Activated CD8-positive, alpha-beta memory T cell treated with anti-CD3 and anti-CD28 coated beads, Interleukin-2, amount 10 ng/mL, durations not matched to agents 7 days and 5 days (primary cell): ENCODE measurements around the gene ITPR2. TPM values are rescaled to one million over a fixed set of nuclear protein-coding genes. Genes with fewer than 3 reads are reported as not detected.

Experiments
- ATAC-seq: fragments of 150-1000 bp; cut with Tn5 transposase; one replicate; pipeline ENCODE4 v1.10.0; 2021; ENCODE audit warnings: moderate library complexity
- CTCF ChIA-PET: fragments of 350-600 bp; sonication (Branson Sonifier 250); formaldehyde crosslinking; loops from one replicate; lab custom pipeline; 2021; ENCODE audit warnings: antibody characterized with exemption; lab: Charles Lee
- DNase-seq: peaks from one replicate; pipeline ENCODE4 v3.0.0-alpha.2; 2020
- H3K27ac Mint-ChIP-seq: one replicate; pipeline ENCODE4 v1.8.0; 2021; ENCODE audit warnings: mild to moderate bottlenecking, mixed read lengths
- H3K27me3 Mint-ChIP-seq: one replicate; pipeline ENCODE4 v1.8.0; 2021; ENCODE audit warnings: mixed read lengths
- H3K36me3 Mint-ChIP-seq: one replicate; pipeline ENCODE4 v1.8.0; 2021; ENCODE audit warnings: mild to moderate bottlenecking, mixed read lengths
- H3K4me1 Mint-ChIP-seq: one replicate; pipeline ENCODE4 v1.8.0; 2021; ENCODE audit warnings: mixed read lengths
- H3K4me3 Mint-ChIP-seq: one replicate; pipeline ENCODE4 v1.8.0; 2021; ENCODE audit warnings: mild to moderate bottlenecking, moderate library complexity, mixed read lengths
- H3K9me3 Mint-ChIP-seq: one replicate; pipeline ENCODE4 v1.8.0; 2022; ENCODE audit warnings: low read depth, mixed read lengths
- total RNA-seq, 2 experiments: library from RNA; stranded (reverse); gene quantifications; one replicate each; pipeline ENCODE4 v1.2.3, GENCODE V29; 2021

ITPR2 gene
- total RNA-seq, 2 experiments from 2014 or later = 31.1 to 37.7 TPM

GRCh38 chr12:26628234-26628633, 204.8 kb downstream of the ITPR2 start:
- Mint-ChIP-seq H3K9me3 (no peaks in the 10 kb centered on the region), H3K27ac (no peak overlapping the region), H3K36me3 (peaks cover 18% of the 10 kb centered on the region), H3K4me3 (no peak overlapping the region), H3K4me1 (peaks cover 17% of the 10 kb centered on the region), H3K27me3 (no peaks in the 10 kb centered on the region)
- ATAC-seq (no peak), DNase-seq (no peak)
- CTCF ChIA-PET = no interaction called here

DNA sequence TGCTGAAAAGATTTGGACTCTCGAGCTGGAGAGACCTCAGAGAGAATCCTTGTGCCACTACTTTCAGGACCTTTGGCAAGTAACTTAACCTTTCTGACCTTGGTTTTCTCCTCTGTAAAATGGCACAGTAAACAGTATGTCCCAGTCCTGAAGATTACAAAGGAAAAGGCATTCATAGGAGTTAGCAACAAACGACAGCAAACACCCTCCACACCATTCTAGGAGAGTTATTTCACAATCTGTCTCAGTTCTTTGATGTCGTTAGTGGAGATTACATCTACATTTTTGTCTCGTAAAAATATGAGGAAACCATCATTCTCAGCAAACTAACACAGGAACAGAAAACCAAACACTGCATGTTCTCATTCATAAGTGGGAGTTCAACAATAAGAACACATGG, 205.7 kb downstream of the ITPR2 start:
- Mint-ChIP-seq H3K9me3 (no peaks in the 10 kb centered on the region), H3K4me1 (peaks cover 24% of the 10 kb centered on the region), H3K36me3 (peaks cover 20% of the 10 kb centered on the region), H3K27ac (no peak overlapping the region), H3K27me3 (no peaks in the 10 kb centered on the region), H3K4me3 (no peak overlapping the region)
- DNase-seq (no peak), ATAC-seq (no peak)
- CTCF ChIA-PET = no interaction called here

DNA sequence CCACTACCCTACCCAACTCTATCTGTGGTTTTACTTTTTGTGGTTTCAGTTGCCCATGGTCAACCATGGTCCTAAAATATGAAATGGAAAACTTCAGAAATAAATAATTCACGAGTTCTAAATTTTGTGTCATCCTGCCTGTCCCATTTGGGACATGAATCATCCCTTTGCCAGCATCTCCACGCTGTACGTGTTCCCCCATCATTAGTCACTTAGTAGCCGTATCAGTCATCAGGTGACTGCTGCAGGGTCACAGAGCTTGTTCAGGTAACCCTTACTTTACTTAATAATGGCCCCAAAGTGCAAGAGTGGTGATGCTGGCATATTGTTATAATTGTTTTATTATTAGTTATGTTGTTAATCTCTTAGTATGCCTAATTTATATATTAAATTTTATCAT, 209.9 kb downstream of the ITPR2 start:
- peaks cover 24% of the 10 kb centered on the region for H3K4me1 Mint-ChIP-seq
- no peaks in the 10 kb centered on the region for H3K9me3 Mint-ChIP-seq
- CTCF ChIA-PET = interaction anchor here (1.1 kb wide), 1 partner anchor 9 kb away, joined by 3 read pairs; no protein-coding TSS in a partner anchor
- peaks cover 26% of the 10 kb centered on the region for H3K36me3 Mint-ChIP-seq
- no peak overlapping the region for H3K27ac Mint-ChIP-seq
- DNase-seq (no peak), ATAC-seq (no peak)
- H3K27me3 Mint-ChIP-seq = no peaks in the 10 kb centered on the region
- no peak overlapping the region for H3K4me3 Mint-ChIP-seq

- ATAC-seq = no peak
- Mint-ChIP-seq H3K9me3 (no peaks in the 10 kb centered on the region), H3K27ac (no peak overlapping the region), H3K4me3 (no peak overlapping the region), H3K4me1 (peaks cover 24% of the 10 kb centered on the region), H3K27me3 (no peaks in the 10 kb centered on the region), H3K36me3 (peaks cover 26% of the 10 kb centered on the region)
- CTCF ChIA-PET = no interaction called here
- DNase-seq = no peak
Measured at GRCh38 chr12:26622601-26623000, 210.4 kb downstream of the ITPR2 start.

DNA sequence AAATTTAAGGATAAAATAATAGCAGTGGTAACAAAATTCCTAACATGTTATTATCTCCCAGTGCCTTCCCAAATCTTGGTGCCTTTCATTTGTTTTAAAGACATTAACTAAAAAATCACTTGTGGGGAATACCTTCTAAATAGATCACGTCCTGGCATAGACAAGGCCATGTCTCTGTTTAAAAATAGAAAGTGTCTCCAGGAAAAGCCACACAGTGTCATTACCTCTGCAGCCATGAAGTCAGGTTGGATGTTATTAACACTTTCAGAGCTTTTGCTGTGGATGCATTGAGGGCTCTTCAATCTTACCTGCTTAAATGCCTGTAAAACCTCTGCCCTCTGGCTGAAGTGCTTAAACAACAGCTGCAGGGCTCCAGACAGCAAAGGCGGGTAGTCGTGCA, 211.1 kb downstream of the ITPR2 start:
- Mint-ChIP-seq H3K4me1 (peaks cover 19% of the 10 kb centered on the region), H3K27me3 (no peaks in the 10 kb centered on the region), H3K27ac (no peak overlapping the region), H3K4me3 (no peak overlapping the region), H3K9me3 (no peaks in the 10 kb centered on the region), H3K36me3 (peaks cover 20% of the 10 kb centered on the region)
- CTCF ChIA-PET = no interaction called here
- ATAC-seq (no peak), DNase-seq (no peak)

DNA sequence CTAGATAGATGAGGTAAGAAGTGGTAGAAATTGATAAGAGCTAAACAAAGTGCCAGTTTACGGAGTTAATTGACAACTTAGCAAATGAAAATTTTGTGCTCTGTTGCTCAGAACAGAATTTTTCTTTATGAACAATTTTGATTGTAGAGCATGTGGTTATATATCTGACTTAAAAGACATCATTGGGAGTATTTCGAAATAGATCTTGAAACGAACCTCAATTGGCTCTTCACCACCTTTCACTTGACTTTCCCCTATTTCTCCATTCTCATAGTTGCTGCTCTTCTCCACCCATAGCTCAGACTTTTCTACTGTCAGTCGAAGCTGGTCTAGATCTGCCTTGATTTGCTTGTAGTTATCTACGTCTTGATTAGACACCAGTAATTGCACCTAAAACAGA, 212.1 kb downstream of the ITPR2 start:
- no peak for ATAC-seq
- CTCF ChIA-PET = no interaction called here
- H3K27me3 Mint-ChIP-seq = no peaks in the 10 kb centered on the region

GRCh38 chr12:26617513-26617912, 215.5 kb downstream of the ITPR2 start:
- ATAC-seq (no peak), DNase-seq (no peak)
- CTCF ChIA-PET = no interaction called here
- no peak overlapping the region for H3K4me3 Mint-ChIP-seq
- no peak overlapping the region for H3K27ac Mint-ChIP-seq
- no peaks in the 10 kb centered on the region for H3K9me3 Mint-ChIP-seq
- peaks cover 2% of the 10 kb centered on the region for H3K4me1 Mint-ChIP-seq
- H3K27me3 Mint-ChIP-seq = no peaks in the 10 kb centered on the region
- H3K36me3 Mint-ChIP-seq = peaks cover 9% of the 10 kb centered on the region

More for the DNA sequence above, 212.1 kb downstream of the ITPR2 start:
- Mint-ChIP-seq H3K4me3 (no peak overlapping the region), H3K27ac (no peak overlapping the region), H3K4me1 (peaks cover 10% of the 10 kb centered on the region), H3K9me3 (no peaks in the 10 kb centered on the region), H3K36me3 (peaks cover 17% of the 10 kb centered on the region)
- no peak for DNase-seq

DNA sequence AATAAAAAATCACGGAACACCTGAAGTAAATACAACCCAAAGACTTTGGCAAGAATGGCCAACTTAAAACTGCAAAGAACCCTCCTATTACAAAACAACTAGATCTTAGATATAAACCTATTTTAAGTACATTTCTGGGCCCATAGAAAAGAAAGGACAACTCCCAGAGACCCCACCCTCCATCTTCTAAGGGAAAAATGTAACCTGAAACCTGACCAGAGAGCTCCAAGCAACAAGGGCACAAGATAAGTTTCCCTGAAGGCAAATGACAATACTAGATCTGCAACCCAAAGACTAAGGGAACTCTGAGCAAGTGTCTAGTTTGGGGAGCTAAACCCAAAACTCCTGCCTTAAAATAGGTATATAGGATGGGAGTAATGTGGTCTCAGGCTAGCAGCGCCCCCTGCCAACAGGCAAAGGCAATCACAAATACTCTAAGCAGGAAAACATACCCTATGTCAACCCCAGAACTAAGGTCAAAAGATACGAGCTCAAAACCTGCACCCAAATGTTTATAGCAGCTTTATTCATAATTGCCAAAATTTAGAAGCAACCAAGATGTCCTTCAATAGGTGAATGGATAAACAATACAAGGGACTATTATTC, 218.9 kb downstream of the ITPR2 start:
- Mint-ChIP-seq H3K27ac (no peak overlapping the region), H3K36me3 (no peaks in the 10 kb centered on the region), H3K27me3 (no peaks in the 10 kb centered on the region), H3K9me3 (no peaks in the 10 kb centered on the region), H3K4me1 (no peaks in the 10 kb centered on the region), H3K4me3 (no peak overlapping the region)
- CTCF ChIA-PET = interaction anchor here (0.6 to 2.3 kb wide), 18 partner anchors 9 to 517 kb away, joined by 3 to 10 read pairs (median 3); no protein-coding TSS in a partner anchor
- DNase-seq = no peak
- ATAC-seq = no peak

GRCh38 chr12:26612203-26612602, 220.8 kb downstream of the ITPR2 start:
- no peak overlapping the region for H3K4me3 Mint-ChIP-seq
- no peaks in the 10 kb centered on the region for H3K9me3 Mint-ChIP-seq
- no peak for ATAC-seq
- no peaks in the 10 kb centered on the region for H3K4me1 Mint-ChIP-seq
- CTCF ChIA-PET = no interaction called here
- no peak overlapping the region for H3K27ac Mint-ChIP-seq
- H3K27me3 Mint-ChIP-seq = no peaks in the 10 kb centered on the region
- DNase-seq = no peak
- H3K36me3 Mint-ChIP-seq = no peaks in the 10 kb centered on the region

GRCh38 chr12:26611598-26611997, 221.4 kb downstream of the ITPR2 start:
- H3K4me1 Mint-ChIP-seq = no peaks in the 10 kb centered on the region
- no peak for DNase-seq
- CTCF ChIA-PET = no interaction called here
- H3K36me3 Mint-ChIP-seq = no peaks in the 10 kb centered on the region
- no peak overlapping the region for H3K4me3 Mint-ChIP-seq
- H3K27ac Mint-ChIP-seq = no peak overlapping the region
- ATAC-seq = no peak
- no peaks in the 10 kb centered on the region for H3K27me3 Mint-ChIP-seq
- H3K9me3 Mint-ChIP-seq = no peaks in the 10 kb centered on the region

DNA sequence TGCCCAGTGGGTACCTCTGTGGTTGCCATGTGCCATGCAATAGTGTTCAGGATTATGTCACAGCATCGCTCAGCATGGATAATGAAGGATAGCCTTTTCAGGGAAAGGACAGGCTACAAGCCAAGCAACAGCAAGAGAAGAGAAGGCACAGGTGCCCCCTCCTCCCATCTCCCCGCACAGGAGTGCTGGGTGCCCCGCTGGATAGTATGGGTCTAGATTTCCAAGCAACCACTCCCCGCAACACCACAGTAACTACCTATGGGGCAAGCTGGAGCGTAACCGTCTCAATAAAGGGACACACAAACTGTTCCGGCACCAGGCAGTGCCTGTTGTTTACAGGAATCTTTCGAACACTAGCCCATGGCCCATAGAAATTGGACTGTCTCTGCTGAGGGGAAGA, 222.2 kb downstream of the ITPR2 start:
- no peaks in the 10 kb centered on the region for H3K36me3 Mint-ChIP-seq
- no peaks in the 10 kb centered on the region for H3K27me3 Mint-ChIP-seq
- CTCF ChIA-PET = no interaction called here
- no peak overlapping the region for H3K27ac Mint-ChIP-seq
- H3K9me3 Mint-ChIP-seq = no peaks in the 10 kb centered on the region
- no peak overlapping the region for H3K4me3 Mint-ChIP-seq
- H3K4me1 Mint-ChIP-seq = no peaks in the 10 kb centered on the region
- ATAC-seq (no peak), DNase-seq (no peak)

DNA sequence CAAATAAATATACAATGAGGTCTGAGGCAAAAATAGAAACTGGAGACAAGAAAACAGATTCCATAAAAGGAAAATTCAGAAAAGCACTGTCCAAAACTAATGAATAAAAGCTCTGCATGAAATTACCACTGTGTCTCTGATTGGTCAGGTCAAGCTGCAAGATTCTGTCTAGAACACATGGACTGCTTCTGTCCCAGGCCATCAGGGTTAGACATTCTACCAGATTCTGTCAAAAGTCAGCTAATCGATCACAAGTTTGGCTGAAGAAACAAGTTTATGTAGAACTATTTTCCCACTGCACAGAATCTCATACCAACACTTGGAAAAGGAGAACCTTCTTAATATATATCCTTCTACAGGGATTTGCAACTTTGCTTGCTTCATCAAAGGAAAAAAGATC, 223.0 kb downstream of the ITPR2 start:
- H3K9me3 Mint-ChIP-seq = no peaks in the 10 kb centered on the region
- no peaks in the 10 kb centered on the region for H3K36me3 Mint-ChIP-seq
- DNase-seq (no peak), ATAC-seq (no peak)
- CTCF ChIA-PET = no interaction called here
- no peak overlapping the region for H3K4me3 Mint-ChIP-seq
- no peaks in the 10 kb centered on the region for H3K27me3 Mint-ChIP-seq
- H3K4me1 Mint-ChIP-seq = no peaks in the 10 kb centered on the region
- no peak overlapping the region for H3K27ac Mint-ChIP-seq

- H3K27ac Mint-ChIP-seq = no peak overlapping the region
- H3K36me3 Mint-ChIP-seq = no peaks in the 10 kb centered on the region
- H3K4me3 Mint-ChIP-seq = no peak overlapping the region
- ATAC-seq (no peak), DNase-seq (no peak)
- no peaks in the 10 kb centered on the region for H3K27me3 Mint-ChIP-seq
- CTCF ChIA-PET = no interaction called here
- H3K9me3 Mint-ChIP-seq = no peaks in the 10 kb centered on the region
- no peaks in the 10 kb centered on the region for H3K4me1 Mint-ChIP-seq
Measured at GRCh38 chr12:26608706-26609105, 224.3 kb downstream of the ITPR2 start.

GRCh38 chr12:26608273-26608672, 224.7 kb downstream of the ITPR2 start:
- DNase-seq (no peak), ATAC-seq (no peak)
- Mint-ChIP-seq H3K36me3 (no peaks in the 10 kb centered on the region), H3K27me3 (no peaks in the 10 kb centered on the region), H3K4me3 (no peak overlapping the region), H3K9me3 (no peaks in the 10 kb centered on the region), H3K27ac (no peak overlapping the region), H3K4me1 (no peaks in the 10 kb centered on the region)
- CTCF ChIA-PET = no interaction called here

GRCh38 chr12:26606911-26607310, 226.1 kb downstream of the ITPR2 start:
- CTCF ChIA-PET = no interaction called here
- H3K9me3 Mint-ChIP-seq = no peaks in the 10 kb centered on the region
- H3K27ac Mint-ChIP-seq = no peak overlapping the region
- peaks cover 3% of the 10 kb centered on the region for H3K36me3 Mint-ChIP-seq
- DNase-seq (no peak), ATAC-seq (no peak)
- no peaks in the 10 kb centered on the region for H3K4me1 Mint-ChIP-seq
- no peaks in the 10 kb centered on the region for H3K27me3 Mint-ChIP-seq
- H3K4me3 Mint-ChIP-seq = no peak overlapping the region
